Liver (tissue), 9 donors: ENCODE results near the gene SLU7. TPM values are rescaled to one million over a fixed set of nuclear protein-coding genes. Genes with fewer than 3 reads are reported as not detected.

Experiments
- DNase-seq: peaks from one replicate; pipeline ENCODE4 v3.0.0-alpha.2; 2017; ENCODE audit warnings: low spot score
- H3K27ac ChIP-seq, 2 donors: one replicate each; pipeline ENCODE4 v1.7.0; 2013; ENCODE audit warnings: inconsistent platforms in 2 of 2, low read length in 2 of 2, control low read depth in 1 of 2, low read depth in 1 of 2, mild to moderate bottlenecking in 1 of 2
- H3K27me3 ChIP-seq, 4 donors: one replicate each; pipeline versions ENCODE4 v1.6.1 to v1.7.0; 2013; ENCODE audit warnings: low read length in 3 of 4, inconsistent platforms in 1 of 4, mild to moderate bottlenecking in 1 of 4, moderate library complexity in 1 of 4; ENCODE audit not compliant: control insufficient read depth in 4 of 4, insufficient read depth in 4 of 4
- H3K36me3 ChIP-seq, 4 donors: one replicate each; pipeline versions ENCODE4 v1.6.1 to v1.7.0; 2013; ENCODE audit warnings: low read length in 3 of 4, mild to moderate bottlenecking in 3 of 4, low read depth in 1 of 4, moderate library complexity in 1 of 4; ENCODE audit not compliant: control insufficient read depth in 4 of 4, insufficient read depth in 3 of 4
- H3K4me1 ChIP-seq, 4 donors: one replicate each; pipeline versions ENCODE4 v1.6.1 to v1.7.0; 2013; ENCODE audit warnings: low read length in 3 of 4, mild to moderate bottlenecking in 3 of 4, moderate library complexity in 1 of 4; ENCODE audit not compliant: control insufficient read depth in 4 of 4, insufficient read depth in 4 of 4
- H3K4me3 ChIP-seq, 3 donors: one replicate each; pipeline versions ENCODE4 v1.6.1 to v1.7.0; 2013; ENCODE audit warnings: low read length in 3 of 3, control low read depth in 1 of 3, low read depth in 1 of 3, mild to moderate bottlenecking in 1 of 3
- H3K9ac ChIP-seq, 2 donors: one replicate each; pipeline ENCODE4 v1.7.0; 2013; ENCODE audit warnings: low read length in 2 of 2, mild to moderate bottlenecking in 2 of 2, moderate library complexity in 2 of 2, control low read depth in 1 of 2, low read depth in 1 of 2
- H3K9me3 ChIP-seq, 4 donors: one replicate each; pipeline versions ENCODE4 v1.6.1 to v1.7.0; 2013; ENCODE audit warnings: low read length in 3 of 4; ENCODE audit not compliant: control insufficient read depth in 4 of 4
- ATF3 ChIP-seq: IDR thresholded peaks from 2 replicates; pipeline ENCODE4 v1.6.1; 2016; ENCODE audit warnings: antibody characterized with exemption
- CTCF ChIP-seq: fragments of 150-350 bp; IDR thresholded peaks from 2 replicates; pipeline ENCODE4 v1.5.1; 2017; ENCODE audit warnings: improper control_type of control experiment, low read depth, low read length; ENCODE audit not compliant: missing input control
- EGR1 ChIP-seq, 2 donors: IDR thresholded peaks; 2 replicates each; pipeline ENCODE4 v1.6.1; 2016 to 2018; ENCODE audit warnings: antibody characterized with exemption in 2 of 2, low read depth in 2 of 2
- FOXA1 ChIP-seq: IDR thresholded peaks from 2 replicates; pipeline ENCODE4 v1.6.1; 2016; ENCODE audit warnings: antibody characterized with exemption
- FOXA2 ChIP-seq: IDR thresholded peaks from 2 replicates; pipeline ENCODE4 v1.6.1; 2016; ENCODE audit warnings: antibody characterized with exemption
- GABPA ChIP-seq, 2 donors: IDR thresholded peaks in 1 of 2; conservative IDR thresholded peaks in 1 of 2; 2 replicates each; pipeline ENCODE4 v1.6.1; 2016; ENCODE audit warnings: antibody characterized with exemption in 2 of 2, mild to moderate bottlenecking in 1 of 2, moderate library complexity in 1 of 2
- HNF4A ChIP-seq, 2 donors: conservative IDR thresholded peaks; 2 replicates each; pipeline ENCODE4 v1.6.1; 2016; ENCODE audit warnings: antibody characterized with exemption in 2 of 2, mild to moderate bottlenecking in 2 of 2
- HNF4G ChIP-seq: IDR thresholded peaks from 2 replicates; pipeline ENCODE4 v1.6.1; 2016; ENCODE audit warnings: antibody characterized with exemption
- JUND ChIP-seq, 2 donors: IDR thresholded peaks; 2 replicates each; pipeline ENCODE4 v1.6.1; 2016; ENCODE audit warnings: antibody characterized with exemption in 2 of 2
- MAX ChIP-seq: IDR thresholded peaks from 2 replicates; pipeline ENCODE4 v1.6.1; 2016; ENCODE audit warnings: antibody characterized with exemption
- NR2F2 ChIP-seq: IDR thresholded peaks from 2 replicates; pipeline ENCODE4 v1.6.1; 2016; ENCODE audit warnings: antibody characterized with exemption
- RAD21 ChIP-seq, 2 donors: IDR thresholded peaks; 2 replicates each; pipeline ENCODE4 v1.6.1; 2016; ENCODE audit warnings: antibody characterized with exemption in 2 of 2, mild to moderate bottlenecking in 2 of 2
- RXRA ChIP-seq, 2 donors: IDR thresholded peaks; 2 replicates each; pipeline ENCODE4 v1.6.1; 2017 to 2018; ENCODE audit warnings: antibody characterized with exemption in 2 of 2, mild to moderate bottlenecking in 1 of 2
- SP1 ChIP-seq: IDR thresholded peaks from 2 replicates; pipeline ENCODE4 v1.6.1; 2018; ENCODE audit warnings: antibody characterized with exemption, mild to moderate bottlenecking
- TAF1 ChIP-seq: conservative IDR thresholded peaks from 2 replicates; pipeline ENCODE4 v1.6.1; 2016; ENCODE audit warnings: antibody characterized with exemption, mild to moderate bottlenecking
- YY1 ChIP-seq: IDR thresholded peaks from 2 replicates; pipeline ENCODE4 v1.6.1; 2016; ENCODE audit warnings: antibody characterized with exemption, mild to moderate bottlenecking
- ZBTB33 ChIP-seq: IDR thresholded peaks from 2 replicates; pipeline ENCODE4 v1.6.1; 2016; ENCODE audit warnings: antibody characterized with exemption
- WGBS: extraction: QIAGEN DNeasy Blood & Tissue Kit; methylation state at CpG from one replicate; pipeline ENCODE4 v1.1.7; 2013; 5-methylcytosine and 5-hydroxymethylcytosine counted together
- polyA plus RNA-seq, 2 donors: library from polyadenylated mRNA; stranded (reverse) in 1 of 2; unstranded in 1 of 2; fragments of 200-250 nt in 1 of 2; fragments of >200 nt in 1 of 2; fragmentation: Nextera tagmentation in 1 of 2; extraction: Ambion mirVana in 1 of 2; gene quantifications; one replicate each; pipeline versions ENCODE4 v1.2.1 to v1.2.3, GENCODE V29; 2013 to 2015
- total RNA-seq, 2 donors: library from RNA; depleted of rRNA; stranded (reverse); fragments of >200 nt; gene quantifications; one replicate each; pipeline ENCODE4 v1.2.3, GENCODE V29; 2014
- TF ChIP-seq, protein P1 (sequence below): IDR thresholded peaks from 2 replicates; pipeline ENCODE4 v1.6.1; 2016; ENCODE audit warnings: antibody characterized with exemption, mild to moderate bottlenecking
- donor health status: healthy.
- donor health status: healthy.
- donor health status: healthy.
- donor health status: healthy.
- donor health status: healthy.

Gene SLU7
- total and polyA plus RNA-seq, 4 donors: 7.1 to 21.8 (median 17.6) TPM

DNA sequence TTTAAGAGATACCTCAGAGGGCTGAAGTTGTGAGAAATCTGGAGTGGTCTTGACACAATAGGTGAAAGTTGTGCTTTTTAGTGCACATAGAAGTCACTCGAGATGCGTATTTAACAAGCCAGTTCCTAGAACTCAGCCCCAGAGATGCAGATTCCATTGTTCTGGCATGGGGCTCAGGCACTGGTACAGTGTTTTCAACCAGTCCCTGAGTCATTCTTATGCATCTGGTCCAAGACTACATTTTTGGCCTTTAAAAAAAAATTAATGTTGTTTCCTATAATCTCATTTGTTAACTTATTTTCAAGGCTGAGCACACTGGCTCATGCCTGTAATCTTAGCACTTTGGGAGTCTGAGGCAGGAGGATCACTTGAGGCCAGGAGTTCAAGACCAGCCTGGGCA, 32.4 kb upstream of the SLU7 start (continued):
- TF ChIP-seq TAF1: no peak

GRCh38 chr5:160450164-160450932, 31.5 kb upstream of the SLU7 start:
- Histone ChIP-seq H3K9ac (no peak overlapping the region), H3K4me1 (no peaks in the 10 kb centered on the region), H3K4me3 (no peak overlapping the region), H3K36me3 (no peaks in the 10 kb centered on the region), H3K27ac (no peak overlapping the region), H3K9me3 (no peaks in the 10 kb centered on the region), H3K27me3 (peaks cover 0 to 2% (median 0%) of the 10 kb centered on the region in 4 donors)
- TF ChIP-seq TAF1: no peak
- TF ChIP-seq RXRA (IDR thresholded peaks at IDR 0.05): no peak
- no peak for TF ChIP-seq SP1
- TF ChIP-seq ZBTB33: no peak
- TF ChIP-seq, protein P1, sequence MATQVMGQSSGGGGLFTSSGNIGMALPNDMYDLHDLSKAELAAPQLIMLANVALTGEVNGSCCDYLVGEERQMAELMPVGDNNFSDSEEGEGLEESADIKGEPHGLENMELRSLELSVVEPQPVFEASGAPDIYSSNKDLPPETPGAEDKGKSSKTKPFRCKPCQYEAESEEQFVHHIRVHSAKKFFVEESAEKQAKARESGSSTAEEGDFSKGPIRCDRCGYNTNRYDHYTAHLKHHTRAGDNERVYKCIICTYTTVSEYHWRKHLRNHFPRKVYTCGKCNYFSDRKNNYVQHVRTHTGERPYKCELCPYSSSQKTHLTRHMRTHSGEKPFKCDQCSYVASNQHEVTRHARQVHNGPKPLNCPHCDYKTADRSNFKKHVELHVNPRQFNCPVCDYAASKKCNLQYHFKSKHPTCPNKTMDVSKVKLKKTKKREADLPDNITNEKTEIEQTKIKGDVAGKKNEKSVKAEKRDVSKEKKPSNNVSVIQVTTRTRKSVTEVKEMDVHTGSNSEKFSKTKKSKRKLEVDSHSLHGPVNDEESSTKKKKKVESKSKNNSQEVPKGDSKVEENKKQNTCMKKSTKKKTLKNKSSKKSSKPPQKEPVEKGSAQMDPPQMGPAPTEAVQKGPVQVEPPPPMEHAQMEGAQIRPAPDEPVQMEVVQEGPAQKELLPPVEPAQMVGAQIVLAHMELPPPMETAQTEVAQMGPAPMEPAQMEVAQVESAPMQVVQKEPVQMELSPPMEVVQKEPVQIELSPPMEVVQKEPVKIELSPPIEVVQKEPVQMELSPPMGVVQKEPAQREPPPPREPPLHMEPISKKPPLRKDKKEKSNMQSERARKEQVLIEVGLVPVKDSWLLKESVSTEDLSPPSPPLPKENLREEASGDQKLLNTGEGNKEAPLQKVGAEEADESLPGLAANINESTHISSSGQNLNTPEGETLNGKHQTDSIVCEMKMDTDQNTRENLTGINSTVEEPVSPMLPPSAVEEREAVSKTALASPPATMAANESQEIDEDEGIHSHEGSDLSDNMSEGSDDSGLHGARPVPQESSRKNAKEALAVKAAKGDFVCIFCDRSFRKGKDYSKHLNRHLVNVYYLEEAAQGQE: no peak
- TF ChIP-seq HNF4G: no peak
- no peak for TF ChIP-seq GABPA (IDR thresholded peaks at IDR 0.05 in 1 of 2, conservative IDR thresholded peaks at IDR 0.05 in 1 of 2)
- TF ChIP-seq CTCF: no peak
- TF ChIP-seq EGR1 (IDR thresholded peaks at IDR 0.05; ENCODE audit: low read depth in 2 of 2): no peak
- no peak for TF ChIP-seq RAD21 (IDR thresholded peaks at IDR 0.05)
- TF ChIP-seq JUND (IDR thresholded peaks at IDR 0.05): no peak
- no peak for TF ChIP-seq FOXA1
- TF ChIP-seq ATF3: no peak
- no peak for TF ChIP-seq FOXA2
- TF ChIP-seq HNF4A (conservative IDR thresholded peaks at IDR 0.05): no peak
- no peak for TF ChIP-seq MAX
- no peak for TF ChIP-seq YY1
- TF ChIP-seq NR2F2: no peak
- no peak for DNase-seq
- 90% methylated on average over 9 of the region's 9 CpGs for WGBS
